H4 (cell line): Measurements from ENCODE around the gene TBX10. TPM values are rescaled to one million over a fixed set of nuclear protein-coding genes. Genes with fewer than 3 reads are reported as not detected.
A peak's percentile ranks its signal among the peaks of the same experiment; 100 is the strongest.
"Not testable (repeated sequence)": the region's sequence is repeated elsewhere in the genome, so short reads cannot be mapped to it uniquely, and the experiment has no call there.

Experiments used
- DNase-seq: peaks from one replicate; pipeline ENCODE4 v3.0.0-alpha.2; 2015; ENCODE audit warnings: low spot score
- total RNA-seq: library from RNA; depleted of rRNA; stranded (reverse); fragments of >200 nt; shearing (Covaris generic); gene quantifications from 2 replicates; pipeline ENCODE4 v1.2.3, GENCODE V29; 2014

TBX10 gene
- total RNA-seq, 1 experiment from 2014 or later: not detected

- DNase-seq: no peak
Observed at GRCh38 chr11:67664696-67665540, 25.4 kb upstream of the TBX10 start.

GRCh38 chr11:67664213-67664585 is 24.6 kb upstream of the TBX10 start:
- no peak for DNase-seq

GRCh38 chr11:67663532-67664212 is 24.1 kb upstream of the TBX10 start:
- DNase-seq: no peak

GRCh38 chr11:67662835-67663531 is 23.4 kb upstream of the TBX10 start:
- no peak for DNase-seq

GRCh38 chr11:67662142-67662834 is 22.7 kb upstream of the TBX10 start:
- no peak for DNase-seq

- DNase-seq: not testable (repeated sequence)
Observed at GRCh38 chr11:67660752-67661151, 21.2 kb upstream of the TBX10 start.

- DNase-seq: not testable (repeated sequence)
Observed at GRCh38 chr11:67659651-67660165, 20.1 kb upstream of the TBX10 start.

GRCh38 chr11:67657300-67657699 is 17.7 kb upstream of the TBX10 start:
- no peak for DNase-seq

- peak; percentile 3 for DNase-seq
Observed at GRCh38 chr11:67656278-67656922, 16.8 kb upstream of the TBX10 start.

GRCh38 chr11:67654225-67654624 is 14.7 kb upstream of the TBX10 start:
- DNase-seq: no peak

- no peak for DNase-seq
Observed at GRCh38 chr11:67652965-67653845, 13.6 kb upstream of the TBX10 start.

- DNase-seq: no peak
Observed at GRCh38 chr11:67651976-67652781, 12.6 kb upstream of the TBX10 start.

- no peak for DNase-seq
Observed at GRCh38 chr11:67649634-67650510, 10.3 kb upstream of the TBX10 start.

GRCh38 chr11:67648796-67649613 is 9.4 kb upstream of the TBX10 start:
- no peak for DNase-seq

- DNase-seq: no peak
Observed at GRCh38 chr11:67648140-67648795, 8.7 kb upstream of the TBX10 start.

- no peak for DNase-seq
Observed at GRCh38 chr11:67647471-67647870, 7.9 kb upstream of the TBX10 start.
